HG02852 (cell line): Measurements from ENCODE around the gene PXDN.
"Not testable (repeated sequence)": the region's sequence is repeated elsewhere in the genome, so short reads cannot be mapped to it uniquely, and the experiment has no call there.

Source experiments
- ATAC-seq: cut with Tn5 transposase; IDR thresholded peaks from one replicate; pipeline ENCODE4 v1.9.1; 2021; ENCODE audit warnings: mild to moderate bottlenecking, moderate library complexity; ENCODE audit not compliant: unreplicated experiment

PXDN gene

DNA sequence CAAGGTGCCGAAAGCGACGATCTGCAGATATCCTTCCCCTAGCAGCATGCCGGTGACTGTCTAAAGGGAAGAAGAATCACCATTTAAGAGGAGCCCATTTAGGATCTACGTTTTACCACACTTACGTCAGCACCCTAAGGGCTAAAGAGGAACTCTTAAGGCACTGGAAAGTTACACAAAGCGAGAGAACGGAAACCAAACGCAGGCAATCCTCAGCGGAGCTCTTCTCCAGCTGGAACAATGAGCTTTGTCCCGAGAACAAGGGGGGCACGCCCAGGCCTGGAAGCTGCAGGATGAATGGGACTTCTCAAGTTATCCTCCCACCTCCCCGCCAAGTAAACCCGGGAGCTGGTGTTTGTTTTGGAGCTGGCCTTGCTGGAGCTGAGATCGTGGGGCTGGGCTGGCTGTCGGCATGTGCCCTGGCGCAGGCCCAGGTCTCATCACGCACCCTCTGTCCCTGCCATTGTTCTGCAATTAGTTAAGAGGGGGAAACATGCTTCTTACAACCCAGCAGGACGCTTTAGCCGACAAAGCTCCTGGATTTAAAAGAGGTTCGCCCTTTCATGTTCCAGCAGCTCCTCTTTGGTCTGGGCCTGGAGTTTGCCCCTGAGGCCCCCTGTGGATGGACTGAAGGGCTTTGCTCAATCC lies 36.4 kb downstream of the PXDN start:
- ATAC-seq = no peak

DNA sequence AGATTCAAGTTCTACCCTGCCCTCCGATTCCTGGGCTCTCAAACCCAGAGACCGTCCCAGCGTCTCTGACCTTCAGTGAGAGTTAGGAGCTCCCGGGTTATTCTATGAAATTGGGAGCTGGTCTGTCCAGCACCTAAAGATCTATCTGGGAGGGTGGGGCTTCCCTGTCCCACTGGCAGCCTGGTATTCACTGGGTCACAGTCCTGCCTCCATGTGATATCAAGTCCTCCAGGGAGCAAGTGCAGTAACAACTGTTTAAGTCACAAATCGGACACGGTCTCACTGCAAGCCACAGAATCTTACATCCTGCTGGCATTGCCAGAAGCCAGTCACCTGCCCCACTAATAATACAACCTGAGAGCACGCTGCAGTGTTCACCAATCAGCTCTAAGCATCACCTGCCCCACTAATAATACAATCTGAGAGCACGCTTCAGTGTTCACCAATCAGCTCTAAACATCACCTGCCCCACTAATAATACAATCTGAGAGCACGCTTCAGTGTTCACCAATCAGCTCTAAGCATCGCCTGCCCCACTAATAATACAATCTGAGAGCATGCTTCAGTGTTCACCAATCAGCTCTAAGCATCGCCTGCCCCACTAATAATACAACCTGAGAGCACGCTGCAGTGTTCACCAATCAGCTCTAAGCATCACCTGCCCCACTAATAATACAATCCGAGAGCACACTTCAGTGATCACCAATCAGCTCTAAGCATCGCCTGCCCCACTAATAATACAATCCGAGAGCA lies 38.0 kb downstream of the PXDN start:
- not testable (repeated sequence) for ATAC-seq

DNA sequence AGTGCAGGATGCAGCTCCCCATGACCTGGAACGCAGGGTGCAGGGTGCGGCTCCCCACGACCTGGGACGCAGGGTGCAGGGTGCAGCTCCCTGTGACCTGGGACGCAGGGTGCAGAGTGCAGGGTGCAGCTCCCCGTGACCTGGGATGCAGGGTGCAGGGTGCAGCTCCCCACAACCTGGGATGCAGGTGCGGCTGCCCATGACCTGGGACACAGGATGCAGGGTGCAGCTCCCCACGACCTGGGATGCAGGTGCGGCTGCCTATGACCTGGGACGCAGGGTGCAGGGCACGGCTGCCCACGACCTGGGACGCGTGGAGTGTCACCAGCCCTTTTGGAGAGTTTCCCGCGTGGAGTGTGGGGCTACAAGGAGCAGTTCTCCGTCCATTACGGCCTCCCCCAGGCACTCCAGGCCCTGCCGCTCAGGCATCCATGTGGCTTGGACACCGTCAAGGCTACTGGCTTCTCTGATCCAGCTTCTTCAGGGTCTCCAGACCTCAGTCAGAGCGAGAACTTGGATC lies 38.7 kb downstream of the PXDN start:
- no peak for ATAC-seq

DNA sequence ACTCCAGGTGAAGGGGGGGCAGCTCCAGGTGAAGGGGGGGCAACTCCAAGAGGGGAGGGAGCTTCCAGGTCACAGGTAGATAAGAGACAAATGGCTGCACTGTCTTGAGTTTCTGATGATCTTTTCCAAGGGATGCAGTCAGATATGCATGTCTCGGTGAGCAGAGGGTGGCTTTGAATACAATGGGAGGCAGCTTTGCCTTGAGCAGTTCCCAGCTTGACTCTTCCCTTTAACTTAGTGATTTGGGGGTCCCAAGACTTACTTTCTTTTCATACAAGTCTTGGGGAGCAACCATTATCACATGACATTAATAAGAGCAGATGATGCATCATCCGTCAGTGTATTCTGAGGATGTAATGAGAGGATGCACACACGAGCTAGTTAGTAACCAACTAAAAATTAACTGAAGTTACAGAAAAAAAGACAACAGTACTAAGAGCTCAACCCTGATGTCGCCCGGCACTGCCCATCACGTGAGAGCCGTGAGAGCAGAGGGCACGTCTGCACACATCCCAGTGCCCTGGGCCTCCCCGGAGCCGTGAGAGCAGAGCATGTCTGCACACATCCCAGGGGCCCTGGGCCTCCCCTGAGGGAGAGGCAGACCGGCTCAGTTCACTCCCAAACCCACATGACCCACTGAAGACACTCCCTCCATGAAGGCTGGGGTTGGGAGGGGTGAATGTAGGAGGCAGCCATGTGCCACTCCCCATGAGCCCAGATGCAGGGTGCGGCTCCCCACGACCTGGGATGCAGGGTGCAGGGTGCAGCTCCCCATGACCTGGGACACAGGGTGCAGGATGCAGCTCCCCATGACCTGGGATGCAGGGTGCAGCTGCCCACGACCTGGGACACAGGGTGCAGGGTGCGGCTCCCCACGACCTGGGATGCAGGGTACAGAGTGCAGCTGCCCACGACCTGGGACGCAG lies 39.4 kb downstream of the PXDN start:
- ATAC-seq = no peak

DNA sequence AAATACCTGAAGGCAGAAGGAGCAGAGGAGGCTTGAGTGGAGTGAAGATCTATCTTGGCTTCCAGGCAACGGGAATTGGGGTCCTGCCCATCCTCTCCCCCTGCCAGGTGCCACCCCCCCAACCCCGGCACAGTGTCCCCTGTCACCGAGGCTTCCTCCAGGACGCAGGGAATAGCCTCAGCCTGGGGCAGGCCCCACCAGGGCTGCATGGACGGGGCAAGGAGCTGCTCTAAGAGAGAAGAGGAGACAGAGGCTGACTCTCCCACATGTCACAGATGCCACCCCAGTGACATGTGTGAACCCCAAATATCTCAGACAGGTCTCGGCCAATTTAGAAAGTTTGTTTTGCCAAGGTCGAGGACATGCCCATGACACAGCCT lies 42.1 kb downstream of the PXDN start:
- ATAC-seq = no peak

DNA sequence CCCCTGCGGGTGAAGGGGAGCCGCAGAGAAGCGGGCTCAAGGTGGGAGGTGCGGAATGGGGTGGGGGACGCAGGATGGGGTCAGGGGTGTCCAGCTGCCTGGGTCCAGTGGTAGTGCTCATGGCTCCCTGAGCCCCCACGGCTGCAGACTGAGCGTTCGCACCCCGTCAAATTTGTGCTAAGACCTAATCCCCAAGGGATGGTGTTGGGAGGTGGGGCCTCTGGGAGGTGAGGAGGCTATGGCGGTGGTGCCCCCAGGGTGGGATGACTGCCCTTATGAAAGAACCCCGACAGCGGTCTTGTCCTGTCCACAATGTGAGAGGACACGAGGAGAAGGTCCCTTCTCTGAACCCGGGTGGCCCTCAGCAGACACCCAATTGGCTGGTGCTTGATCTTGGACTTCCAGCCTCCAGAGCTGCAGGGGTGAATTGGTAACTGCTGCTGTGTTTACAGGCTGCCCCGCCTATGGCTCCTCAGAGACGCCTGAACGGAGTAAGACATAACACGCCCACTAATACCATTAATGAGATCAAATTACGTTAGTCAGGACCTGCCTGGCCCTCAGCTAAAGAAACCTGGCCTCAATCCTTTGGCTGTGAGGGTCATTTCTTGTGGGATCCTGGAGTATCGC lies 42.6 kb downstream of the PXDN start:
- ATAC-seq = no peak

DNA sequence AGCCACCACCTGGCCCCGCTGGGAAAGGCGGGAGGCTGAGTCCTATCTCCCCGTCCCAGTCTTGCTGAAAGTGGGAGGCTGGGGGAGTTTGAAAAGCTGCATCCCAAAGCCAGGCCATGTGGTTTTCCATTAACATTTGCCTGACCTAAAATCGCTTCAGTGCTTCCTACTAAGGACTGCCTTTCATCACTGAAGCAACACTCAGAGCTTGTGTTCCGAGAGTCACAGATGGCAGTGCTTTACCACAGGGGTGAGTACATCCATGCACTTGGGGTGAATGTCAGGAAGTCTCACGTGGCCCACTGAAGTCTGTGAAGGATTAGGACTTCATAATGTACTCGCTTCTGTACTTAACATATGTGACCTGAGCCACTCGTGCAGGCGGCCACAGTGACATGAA lies 43.3 kb downstream of the PXDN start:
- no peak for ATAC-seq

DNA sequence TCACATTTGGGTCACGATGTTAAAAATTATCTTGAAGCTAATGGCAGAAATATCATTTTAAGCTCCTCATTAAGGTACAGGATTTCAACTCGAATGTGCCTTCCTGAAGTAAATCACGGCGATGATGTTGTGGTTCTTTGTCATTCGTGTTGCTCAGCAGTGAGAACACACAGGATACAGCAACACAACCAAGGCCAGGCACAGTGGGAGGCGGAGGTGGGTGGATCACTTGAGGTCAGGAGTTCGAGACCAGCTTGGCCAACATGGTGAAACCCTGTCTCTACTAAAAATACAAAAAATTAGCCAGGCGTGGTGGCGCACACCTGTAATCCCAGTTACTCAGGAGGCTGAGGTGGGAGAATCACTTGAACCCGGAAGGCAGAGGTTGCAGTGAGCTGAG lies 43.9 kb downstream of the PXDN start:
- not testable (repeated sequence) for ATAC-seq

DNA sequence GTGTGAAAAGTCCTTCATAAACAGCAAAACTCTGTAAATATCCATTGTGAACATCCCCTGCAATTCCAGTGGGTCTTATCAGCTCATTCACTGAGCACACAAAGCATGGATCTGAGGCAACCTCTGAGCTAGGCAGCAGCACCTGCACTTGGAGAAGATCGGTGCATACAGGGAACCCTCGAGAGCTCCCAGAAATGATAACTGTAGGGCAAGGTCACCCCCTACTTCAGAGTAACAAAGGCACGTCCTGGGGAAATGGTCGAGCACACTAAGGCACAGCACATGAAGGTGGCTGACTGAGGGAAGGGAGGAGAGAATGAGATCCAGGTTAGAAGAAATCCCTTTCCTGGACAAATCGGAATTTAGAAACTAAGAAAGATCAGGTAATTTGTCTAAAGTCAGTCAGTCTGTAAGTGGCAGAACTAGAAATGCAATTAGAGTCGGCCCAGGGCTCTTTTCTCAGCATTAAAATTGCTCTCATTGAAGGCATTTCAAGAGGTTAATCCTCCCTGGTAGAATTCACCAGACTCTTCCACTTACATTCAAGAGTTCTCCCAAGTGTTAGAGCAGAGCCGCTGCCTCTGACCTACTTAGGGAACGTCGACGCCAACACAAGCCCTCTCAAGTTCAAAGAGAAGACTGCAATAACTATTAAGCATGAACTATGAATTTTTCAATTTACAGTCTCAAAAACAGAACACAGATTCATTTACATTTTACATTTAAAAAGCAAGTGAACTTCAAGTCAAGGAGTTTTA lies 45.9 kb downstream of the PXDN start:
- ATAC-seq = no peak

DNA sequence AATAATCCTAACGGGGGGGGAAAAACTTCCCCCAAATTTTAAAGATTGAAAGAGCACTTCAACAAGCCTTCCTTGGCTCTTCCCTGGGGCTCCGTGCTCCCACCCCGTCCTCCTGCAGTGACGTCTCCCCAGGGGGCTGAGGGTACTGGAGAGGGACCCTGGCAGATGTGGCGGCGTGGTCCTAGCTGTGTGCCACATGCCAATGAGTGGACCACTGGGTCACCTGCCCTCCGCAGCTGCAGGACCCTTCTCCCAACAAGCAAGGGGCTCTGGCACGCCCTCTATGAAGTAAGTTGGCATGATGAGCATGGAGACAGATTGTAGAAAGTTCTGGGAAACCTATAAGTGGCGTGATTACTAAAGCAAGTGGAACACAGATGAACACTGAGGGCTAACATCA lies 46.7 kb downstream of the PXDN start:
- ATAC-seq = no peak

DNA sequence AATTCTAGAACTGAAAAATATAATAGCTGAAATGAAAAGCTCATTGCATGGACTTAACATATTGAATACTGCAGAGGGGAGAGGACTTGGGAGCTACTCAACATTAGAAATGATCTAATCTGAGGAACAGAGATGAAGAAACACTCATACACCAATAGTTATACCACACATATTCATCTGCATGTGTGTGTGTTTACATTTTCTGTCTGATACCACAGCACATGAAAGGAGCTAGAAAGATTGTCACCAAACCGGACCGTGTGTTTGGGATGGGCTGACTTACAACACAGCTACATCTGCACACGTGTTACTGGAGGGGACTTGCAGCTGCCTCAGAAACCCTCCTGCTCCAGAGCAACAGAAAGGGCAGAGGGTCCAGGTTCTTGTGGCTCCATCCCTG lies 47.8 kb downstream of the PXDN start:
- ATAC-seq = no peak

DNA sequence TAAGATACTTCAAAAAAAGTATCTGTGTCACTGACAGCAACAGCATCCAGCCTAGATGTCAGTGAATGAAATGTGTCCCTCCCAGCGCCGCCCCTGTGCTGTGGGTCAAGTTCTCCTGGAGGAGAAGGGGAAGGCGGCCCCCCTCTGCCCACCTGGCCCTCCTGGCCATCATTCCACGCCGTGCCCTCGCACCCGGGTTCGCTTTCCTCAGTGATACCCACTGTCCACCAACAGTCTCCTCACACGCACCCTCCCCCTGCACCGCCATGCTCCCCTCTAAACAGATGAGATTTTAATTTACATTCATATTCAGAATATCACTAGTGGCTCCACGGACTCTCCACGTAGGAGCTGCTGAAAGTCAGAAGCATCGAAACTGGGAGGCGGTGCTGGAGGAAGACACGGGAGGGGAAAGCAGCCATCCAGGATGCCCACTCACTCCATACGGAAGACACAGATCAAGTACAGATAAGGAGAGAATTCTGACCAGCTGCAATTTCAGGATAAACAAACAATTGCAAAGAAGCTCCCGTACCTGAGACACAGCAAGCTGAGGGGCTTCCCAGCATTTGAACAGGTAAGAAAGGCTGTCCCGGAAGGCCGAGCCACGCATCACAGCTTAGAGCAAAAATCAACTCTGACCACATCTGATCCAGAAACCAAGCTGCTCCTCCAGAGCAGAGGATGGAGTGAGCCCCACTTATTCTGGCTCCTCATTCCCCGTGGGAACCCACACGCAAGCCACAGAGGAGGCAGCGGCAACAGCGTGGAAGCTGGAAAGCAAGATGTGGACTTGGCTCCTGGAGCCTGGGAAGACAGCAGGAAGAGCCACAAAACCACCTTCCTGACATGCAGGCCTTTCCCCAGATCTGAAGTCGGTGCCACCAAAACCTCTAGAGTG lies 49.7 kb downstream of the PXDN start:
- no peak for ATAC-seq

DNA sequence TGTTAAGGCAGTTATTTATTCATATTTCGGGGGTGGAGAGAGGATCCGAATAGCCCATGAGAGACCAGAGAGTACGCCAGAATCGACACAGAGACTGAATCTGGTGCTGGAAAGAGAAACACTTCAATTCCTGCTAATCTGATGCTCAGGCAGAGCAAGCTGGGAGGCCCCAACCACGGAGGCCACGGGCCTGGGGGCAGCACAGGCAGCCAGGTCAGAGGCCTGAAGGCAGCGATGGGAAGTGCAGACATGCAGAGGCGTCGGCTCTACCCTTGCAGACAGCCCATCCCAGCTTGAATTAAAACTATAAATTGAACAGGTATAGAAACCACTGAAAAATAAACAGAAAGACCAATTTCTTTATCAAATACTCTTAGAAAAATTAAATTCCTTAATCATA lies 50.6 kb downstream of the PXDN start:
- ATAC-seq = no peak

DNA sequence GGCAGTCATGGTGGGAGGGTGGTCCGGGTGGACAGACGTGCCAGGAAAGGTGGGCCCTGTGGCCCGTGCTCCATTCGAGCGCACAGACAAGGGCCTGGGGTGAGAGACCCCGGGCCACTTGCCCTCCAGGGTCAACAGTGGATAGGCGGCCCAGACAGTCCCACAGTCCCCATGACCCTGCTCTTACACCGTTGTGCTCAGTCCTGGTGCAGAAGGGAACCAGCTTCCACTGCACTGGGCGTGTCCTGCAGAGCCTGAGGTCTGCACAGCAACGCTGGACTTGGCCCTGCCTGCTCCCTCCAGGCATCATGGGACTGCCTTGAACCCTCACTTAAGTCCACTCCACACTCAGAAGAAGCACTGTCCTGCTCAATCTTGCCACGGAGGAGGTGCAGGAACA lies 52.0 kb downstream of the PXDN start:
- no peak for ATAC-seq

DNA sequence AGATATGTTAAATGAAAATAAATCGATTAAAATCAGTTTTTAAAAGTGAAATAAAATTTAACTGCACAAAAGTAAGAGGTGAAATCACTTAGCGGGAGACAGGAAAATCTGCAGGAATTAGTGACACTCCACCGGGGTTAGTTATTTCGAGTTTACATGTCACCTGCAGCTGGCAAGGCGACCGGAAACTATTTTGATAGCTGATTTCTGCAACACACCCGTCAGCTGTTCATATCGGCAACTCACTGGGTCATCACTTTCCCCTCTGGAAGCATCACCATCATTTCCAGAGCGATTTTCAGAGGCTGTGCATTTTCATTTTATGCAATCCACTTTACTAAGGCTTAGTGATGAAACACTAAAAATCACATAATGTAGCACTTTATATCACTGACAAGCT lies 52.9 kb downstream of the PXDN start:
- no peak for ATAC-seq

DNA sequence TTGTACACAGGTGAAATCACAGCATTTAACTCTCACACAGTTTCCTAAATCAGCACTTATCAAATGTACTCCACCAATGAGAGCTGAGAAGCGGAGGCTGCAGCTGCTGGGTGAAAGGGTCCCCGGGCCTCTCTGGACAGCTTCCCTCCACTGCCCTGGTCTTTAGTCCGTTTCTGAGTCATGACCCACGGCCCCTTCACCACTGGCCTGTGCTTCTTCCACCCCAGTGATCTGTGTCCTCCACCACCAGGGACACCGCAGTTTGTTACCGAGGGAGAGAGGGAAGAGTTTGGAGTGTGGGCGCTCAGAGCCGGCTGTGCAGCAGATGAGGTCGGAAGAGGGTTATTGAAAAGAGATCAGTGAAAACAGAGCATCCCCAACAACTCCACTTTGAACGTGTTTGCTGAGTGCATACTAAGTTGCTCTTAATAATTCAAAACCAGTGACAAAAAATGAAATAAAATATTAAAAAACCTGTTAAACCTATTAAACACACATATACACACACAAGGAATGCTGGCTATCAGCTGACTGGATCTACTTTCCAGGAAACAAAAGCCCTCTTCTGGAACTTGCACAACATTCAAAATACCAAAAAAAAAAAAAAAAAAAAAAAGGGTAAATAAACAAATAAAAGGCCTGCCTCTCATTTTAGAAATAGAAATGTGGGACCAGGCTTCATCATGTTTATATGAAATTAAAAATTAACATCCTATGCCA lies 54.1 kb downstream of the PXDN start:
- no peak for ATAC-seq

DNA sequence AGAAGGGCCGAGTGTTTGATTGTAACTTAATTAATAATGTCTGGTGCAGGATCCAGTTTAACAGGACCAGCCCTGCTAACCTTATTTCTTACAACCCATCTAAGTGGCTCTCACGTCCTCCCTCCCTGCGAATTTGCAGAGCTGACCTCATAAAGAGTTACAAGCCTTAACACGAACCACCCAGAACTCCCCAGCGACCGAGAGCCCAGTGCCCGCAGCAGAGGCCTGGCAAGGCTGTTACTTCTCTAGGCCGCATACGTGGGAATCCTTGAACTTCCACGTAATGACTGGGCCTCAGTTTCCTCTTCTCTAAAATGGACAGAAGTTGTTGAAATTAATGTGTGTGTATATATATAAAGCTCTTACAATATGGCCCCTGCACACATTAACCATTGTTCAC lies 55.5 kb downstream of the PXDN start:
- ATAC-seq = no peak

DNA sequence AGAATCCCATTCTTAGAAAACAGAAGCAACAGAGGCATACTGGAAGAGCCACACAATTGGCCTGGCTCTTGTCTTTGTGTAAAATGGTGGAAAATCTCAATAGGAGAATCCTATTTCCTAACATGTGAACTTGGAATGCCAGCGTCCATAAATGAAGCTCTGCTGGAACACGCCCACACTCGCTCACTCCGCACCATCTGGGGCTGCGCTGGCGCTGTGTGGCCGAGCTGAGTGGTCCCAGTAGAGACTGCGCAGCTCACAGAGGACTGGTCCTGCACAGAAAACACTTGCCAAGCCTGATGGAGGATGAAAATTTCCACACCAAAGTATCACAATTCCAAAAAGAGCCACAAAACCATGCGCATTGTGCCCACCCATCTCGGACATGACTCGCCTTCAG lies 56.2 kb downstream of the PXDN start:
- no peak for ATAC-seq

DNA sequence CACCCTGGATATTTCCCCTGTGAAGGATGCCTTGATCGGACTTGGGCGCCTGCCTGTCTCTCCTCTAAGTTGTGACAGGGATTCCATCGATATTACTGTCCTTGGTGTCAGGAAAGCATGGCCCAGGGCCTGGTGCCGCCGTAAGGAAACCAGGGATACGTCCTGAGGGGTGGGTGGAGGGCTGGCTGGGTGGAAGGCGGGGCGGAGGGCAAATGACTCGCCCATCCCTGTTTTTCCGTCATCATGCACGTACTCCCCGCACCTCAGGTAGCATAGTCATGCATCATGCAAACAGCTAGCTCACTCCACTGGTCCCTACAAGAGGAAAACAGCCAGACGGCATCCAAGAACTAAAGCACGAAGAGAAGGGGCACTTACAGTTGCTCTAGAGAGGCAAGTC lies 57.1 kb downstream of the PXDN start:
- ATAC-seq = no peak
